Endothelial cell of umbilical vein (primary cell): Measurements from ENCODE around the gene PTS. TPM values are rescaled to one million over a fixed set of nuclear protein-coding genes. Genes with fewer than 3 reads are reported as not detected.

Source experiments
- BruUV-seq: library from RNA; stranded (reverse); fragments of 400-500 nt; replicated peaks from 2 replicates; lab custom pipeline; 2021; lab: Mats Ljungman, UMichigan
- CTCF ChIA-PET: fragments of 300-600, 350-600 bp; sonication (Branson Sonifier 250); formaldehyde crosslinking; loops from one replicate; lab custom pipeline; 2021; ENCODE audit warnings: antibody characterized with exemption, inconsistent platforms; lab: Charles Lee
- POLR2A ChIA-PET: fragments of 300-600, 350-600 bp; sonication (Branson Sonifier 250); formaldehyde crosslinking; loops from one replicate; lab custom pipeline; 2021; ENCODE audit warnings: antibody characterized with exemption, inconsistent platforms; lab: Charles Lee
- DNase-seq: peaks from one replicate; pipeline ENCODE4 v3.0.0-alpha.2; 2011; ENCODE audit warnings: low read depth, low spot score
- FAIRE-seq: peaks from 2 replicates; lab custom pipeline; 2011; peaks lifted over from hg19 to GRCh38; lab: Jason Lieb, UNC
- H2AFZ ChIP-seq: 2 replicates; pipeline ENCODE4 v1.6.0; 2012; ENCODE audit warnings: low read depth, low read length, control low read depth, inconsistent platforms
- H3K27ac ChIP-seq: 2 replicates; pipeline ENCODE4 v1.5.1; 2011; ENCODE audit warnings: low read depth, mild to moderate bottlenecking, control low read depth, low read length, moderate library complexity; ENCODE audit not compliant: insufficient read depth
- H3K27me3 ChIP-seq, 2 experiments: 2 replicates each; pipeline versions ENCODE4 v1.6.0 to v1.6.1; 2011; ENCODE audit warnings: low read length in 2 of 2, mixed read lengths in 1 of 2; ENCODE audit not compliant: control insufficient read depth in 2 of 2, insufficient read depth in 2 of 2
- H3K36me3 ChIP-seq, 2 experiments: 2 replicates in 1 of 2; 3 replicates in 1 of 2; pipeline ENCODE4 v1.5.1; 2011; ENCODE audit warnings: low read length in 2 of 2, mild to moderate bottlenecking in 1 of 2, moderate library complexity in 1 of 2; ENCODE audit not compliant: control insufficient read depth in 2 of 2, insufficient read depth in 2 of 2; ENCODE audit errors: extremely low read depth in 1 of 2
- H3K4me1 ChIP-seq: 3 replicates; pipeline ENCODE4 v1.5.1; 2011; ENCODE audit warnings: mild to moderate bottlenecking, low read length; ENCODE audit not compliant: control insufficient read depth, insufficient read depth; ENCODE audit errors: extremely low read depth
- H3K4me2 ChIP-seq: 2 replicates; pipeline ENCODE4 v1.6.1; 2011; ENCODE audit warnings: low read length, control low read depth, mixed read lengths; ENCODE audit not compliant: insufficient read depth
- H3K4me3 ChIP-seq, 3 experiments: fragments of 200-600 bp in 1 of 3; sonication (generic), shearing (Covaris generic) in 1 of 3; replicated peaks in 1 of 3; 2 replicates each; pipeline ENCODE4 v1.5.1; 2011 to 2016; ENCODE audit warnings: control low read depth in 3 of 3, low read length in 3 of 3, mild to moderate bottlenecking in 2 of 3, inconsistent platforms in 1 of 3, low read depth in 1 of 3, moderate library complexity in 1 of 3; ENCODE audit not compliant: insufficient read depth in 1 of 3
- H3K79me2 ChIP-seq: 2 replicates; pipeline ENCODE4 v1.6.0; 2012; ENCODE audit warnings: low read length, inconsistent platforms; ENCODE audit not compliant: control insufficient read depth, insufficient read depth
- H3K9ac ChIP-seq: replicated peaks from 2 replicates; pipeline ENCODE3; 2011; ENCODE audit warnings: low read length, control low read depth; ENCODE audit not compliant: insufficient read depth; ENCODE audit errors: extremely low read depth
- H3K9me1 ChIP-seq: replicated peaks from 3 replicates; pipeline ENCODE4 v1.6.0; 2011; ENCODE audit warnings: mild to moderate bottlenecking, low read length; ENCODE audit not compliant: control insufficient read depth, insufficient read depth; ENCODE audit errors: extremely low read depth
- H3K9me3 ChIP-seq: replicated peaks from 2 replicates; pipeline ENCODE4 v1.5.1; 2012; ENCODE audit warnings: low read length, inconsistent platforms; ENCODE audit not compliant: control insufficient read depth, insufficient read depth
- H4K20me1 ChIP-seq: replicated peaks from 2 replicates; pipeline ENCODE3; 2011; ENCODE audit warnings: mild to moderate bottlenecking, low read length; ENCODE audit not compliant: control insufficient read depth, insufficient read depth; ENCODE audit errors: extremely low read depth
- CTCF ChIP-seq, 2 donors: IDR thresholded peaks; 1 replicate in 1 of 2; 2 replicates in 1 of 2; pipeline ENCODE4 v1.5.1; 2011; ENCODE audit warnings: low read length in 2 of 2, mild to moderate bottlenecking in 2 of 2, moderate library complexity in 2 of 2, control low read depth in 1 of 2, inconsistent platforms in 1 of 2, low read depth in 1 of 2; ENCODE audit not compliant: insufficient read depth in 1 of 2; ENCODE audit errors: extremely low read depth in 1 of 2
- EZH2 ChIP-seq: IDR thresholded peaks from 2 replicates; pipeline ENCODE4 v1.6.1; 2012; ENCODE audit warnings: borderline replicate concordance, low read depth, mild to moderate bottlenecking, moderate library complexity, low read length, inconsistent platforms; ENCODE audit not compliant: severe bottlenecking
- FOS ChIP-seq: IDR thresholded peaks from 2 replicates; pipeline ENCODE4 v1.6.1; 2011; ENCODE audit warnings: mild to moderate bottlenecking, low read length, moderate library complexity, borderline replicate concordance; ENCODE audit not compliant: insufficient read depth
- GATA2 ChIP-seq: IDR thresholded peaks from 2 replicates; pipeline ENCODE4 v1.7.0; 2011; ENCODE audit warnings: low read depth, mild to moderate bottlenecking, moderate library complexity, mixed read lengths, low read length; ENCODE audit not compliant: insufficient read length, insufficient read depth
- JUN ChIP-seq: IDR thresholded peaks from 2 replicates; pipeline ENCODE4 v1.6.1; 2011; ENCODE audit warnings: borderline replicate concordance, low read depth; ENCODE audit not compliant: insufficient read length, insufficient read depth
- MYC ChIP-seq: IDR thresholded peaks from one replicate; pipeline ENCODE4 v1.6.1; 2011; ENCODE audit warnings: mild to moderate bottlenecking, low read depth, low read length
- POLR2A ChIP-seq: IDR thresholded peaks from 2 replicates; pipeline ENCODE4 v1.6.1; 2012; ENCODE audit warnings: low read depth, mild to moderate bottlenecking, control low read depth, low read length
- POLR2AphosphoS5 ChIP-seq: IDR thresholded peaks from 2 replicates; pipeline ENCODE4 v1.6.1; 2012; ENCODE audit warnings: low read depth, mild to moderate bottlenecking, control low read depth, low read length, moderate library complexity; ENCODE audit not compliant: insufficient read depth
- dilution Hi-C: fragments of 300-500 bp; cut with MboI; formaldehyde crosslinking; loops from one replicate; pipeline ENCODE4 v1.15.0; 2019; ENCODE audit warnings: low sequenced_read_pairs; ENCODE audit not compliant: extremely low pct_ligation_motif_present
- intact Hi-C: fragments of 100-400 bp; cut with micrococcal nuclease; formaldehyde crosslinking; loops from one replicate; pipeline ENCODE4 v1.10.0; 2022
- polyA plus RNA-seq, 4 experiments: library from polyadenylated mRNA; depleted of rRNA in 3 of 4; stranded (reverse) in 3 of 4; unstranded in 1 of 4; fragments of >200 nt; gene quantifications; 2 replicates each; pipeline versions ENCODE4 v1.2.1 to v1.2.3, GENCODE V29; 2011 to 2012; ENCODE audit warnings: missing spikeins in 1 of 4
- total RNA-seq: library from RNA; stranded (reverse); gene quantifications from 2 replicates; pipeline ENCODE4 v1.2.3, GENCODE V29; 2021
- TF ChIP-seq, protein P1 (sequence below): IDR thresholded peaks from 2 replicates; pipeline ENCODE4 v1.6.1; 2011; ENCODE audit not compliant: insufficient read depth, insufficient read length

The PTS gene
- total and polyA plus RNA-seq, 2 donors (not counting 3 experiments of a cell fraction or from before 2014, with no cell fraction given) = 29.1 to 45.7 TPM

DNA sequence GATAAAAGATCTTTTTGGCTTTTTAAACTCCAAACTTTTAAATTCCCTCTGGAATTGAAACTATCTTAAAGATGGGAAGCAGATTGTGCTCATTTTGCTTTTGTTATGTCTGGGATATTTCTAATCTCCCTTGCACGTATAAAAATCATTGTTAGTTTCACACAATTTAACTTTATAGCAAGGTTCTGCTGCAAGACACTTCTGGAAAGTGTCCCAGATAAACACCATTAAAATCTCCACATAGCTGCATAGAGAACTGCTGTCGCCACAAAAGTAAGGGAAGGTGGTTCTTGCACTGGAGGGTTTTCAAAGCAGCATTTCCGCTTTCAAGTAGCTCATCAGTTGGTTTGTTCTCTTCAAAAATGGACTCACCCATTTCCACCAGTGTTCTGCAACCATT is 11.8 kb downstream of the PTS start:
- no TSS peak for BruUV-seq
- no peak for FAIRE-seq
- Histone ChIP-seq H4K20me1 (no peaks in the 10 kb centered on the region), H3K27me3 (no peaks in the 10 kb centered on the region), H3K27ac (no peak overlapping the region), H2AFZ (no peak overlapping the region), H3K4me2 (no peak overlapping the region), H3K79me2 (no peaks in the 10 kb centered on the region), H3K9me1 (no peaks in the 10 kb centered on the region), H3K9me3 (no peaks in the 10 kb centered on the region), H3K4me1 (no peaks in the 10 kb centered on the region), H3K4me3 (no peak overlapping the region), H3K36me3 (peaks cover 9 to 12% of the 10 kb centered on the region in 2 experiments), H3K9ac (no peak overlapping the region)
- TF ChIP-seq EZH2 (no peak), POLR2A (no peak), MYC (no peak), POLR2AphosphoS5 (no peak), CTCF (IDR thresholded peaks at IDR 0.05; ENCODE audit: extremely low read depth in 1 of 2, insufficient read depth in 1 of 2, low read depth in 1 of 2, low read length in 2 of 2) (no peak), JUN (no peak), FOS (no peak), GATA2 (no peak)
- TF ChIP-seq, protein P1, sequence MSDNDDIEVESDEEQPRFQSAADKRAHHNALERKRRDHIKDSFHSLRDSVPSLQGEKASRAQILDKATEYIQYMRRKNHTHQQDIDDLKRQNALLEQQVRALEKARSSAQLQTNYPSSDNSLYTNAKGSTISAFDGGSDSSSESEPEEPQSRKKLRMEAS = no peak
- no peak for DNase-seq
- POLR2A ChIA-PET = no interaction called here
- CTCF ChIA-PET = interaction anchor here (0.9 kb wide), 1 partner anchor 42 kb away, joined by 3 read pairs; no protein-coding TSS in a partner anchor
- dilution Hi-C loops (no loop called here), intact Hi-C loops (no loop called here)
